SH-SY5Y (cell line): Measurements from ENCODE around the gene PDE5A.

Source experiments
- GATA2 ChIP-seq: IDR thresholded peaks from 2 replicates; pipeline ENCODE4 v1.6.1; 2011; ENCODE audit warnings: mild to moderate bottlenecking, low read depth, low read length
- GATA3 ChIP-seq: IDR thresholded peaks from 2 replicates; pipeline ENCODE4 v1.6.1; 2011; ENCODE audit warnings: low read depth, mild to moderate bottlenecking, low read length, moderate library complexity

PDE5A gene

GRCh38 chr4:119525005-119525749 is 103.4 kb downstream of the PDE5A start:
- no peak for TF ChIP-seq GATA2
- TF ChIP-seq GATA3, result no peak

DNA sequence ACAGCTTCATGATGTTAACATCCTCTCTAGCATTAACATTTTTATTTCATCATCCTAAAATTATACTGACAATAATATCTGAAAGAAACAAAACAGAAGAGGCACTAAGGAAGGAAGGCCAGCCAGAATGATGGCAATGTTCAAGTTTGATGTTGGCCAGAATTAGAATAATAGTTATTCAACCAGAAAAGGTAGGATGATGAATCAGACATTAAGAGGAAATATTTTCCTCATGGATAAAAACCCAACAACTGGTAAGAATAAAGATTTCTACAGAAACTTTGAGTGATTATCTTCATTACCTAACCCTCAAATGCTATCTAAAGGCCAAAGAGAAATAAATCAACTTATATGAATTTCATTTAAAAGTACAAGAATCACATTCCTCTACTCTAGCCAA is 105.2 kb downstream of the PDE5A start:
- TF ChIP-seq GATA2 (no peak), GATA3 (no peak)

GRCh38 chr4:119521268-119521667 is 107.3 kb downstream of the PDE5A start:
- TF ChIP-seq GATA2 (no peak), GATA3 (no peak)

DNA sequence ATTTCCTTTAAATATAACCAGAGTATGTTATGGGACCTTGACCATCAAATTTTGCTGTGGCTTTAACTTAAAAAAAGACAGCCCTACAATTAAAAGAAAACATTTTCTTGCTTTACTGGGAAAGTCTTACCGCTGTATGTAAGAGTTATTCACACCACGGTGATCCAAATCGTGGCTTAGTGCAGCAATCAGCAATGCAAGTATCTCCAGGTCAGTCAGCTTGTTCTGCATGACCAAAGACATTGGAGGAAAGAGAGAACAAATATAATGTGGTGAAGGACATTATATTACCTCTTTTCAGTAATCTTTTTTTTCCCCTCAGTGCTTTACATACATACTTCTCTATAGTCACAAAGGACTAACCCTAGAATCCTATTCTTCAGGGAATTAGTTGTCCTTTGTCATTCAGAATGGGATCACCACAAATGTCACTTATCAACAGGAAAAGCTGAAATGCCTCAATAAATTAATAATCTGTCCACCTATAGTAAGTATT is 109.6 kb downstream of the PDE5A start:
- no peak for TF ChIP-seq GATA3
- TF ChIP-seq GATA2, result no peak

GRCh38 chr4:119518230-119518892 is 110.2 kb downstream of the PDE5A start:
- TF ChIP-seq GATA3 (no peak), GATA2 (no peak)

DNA sequence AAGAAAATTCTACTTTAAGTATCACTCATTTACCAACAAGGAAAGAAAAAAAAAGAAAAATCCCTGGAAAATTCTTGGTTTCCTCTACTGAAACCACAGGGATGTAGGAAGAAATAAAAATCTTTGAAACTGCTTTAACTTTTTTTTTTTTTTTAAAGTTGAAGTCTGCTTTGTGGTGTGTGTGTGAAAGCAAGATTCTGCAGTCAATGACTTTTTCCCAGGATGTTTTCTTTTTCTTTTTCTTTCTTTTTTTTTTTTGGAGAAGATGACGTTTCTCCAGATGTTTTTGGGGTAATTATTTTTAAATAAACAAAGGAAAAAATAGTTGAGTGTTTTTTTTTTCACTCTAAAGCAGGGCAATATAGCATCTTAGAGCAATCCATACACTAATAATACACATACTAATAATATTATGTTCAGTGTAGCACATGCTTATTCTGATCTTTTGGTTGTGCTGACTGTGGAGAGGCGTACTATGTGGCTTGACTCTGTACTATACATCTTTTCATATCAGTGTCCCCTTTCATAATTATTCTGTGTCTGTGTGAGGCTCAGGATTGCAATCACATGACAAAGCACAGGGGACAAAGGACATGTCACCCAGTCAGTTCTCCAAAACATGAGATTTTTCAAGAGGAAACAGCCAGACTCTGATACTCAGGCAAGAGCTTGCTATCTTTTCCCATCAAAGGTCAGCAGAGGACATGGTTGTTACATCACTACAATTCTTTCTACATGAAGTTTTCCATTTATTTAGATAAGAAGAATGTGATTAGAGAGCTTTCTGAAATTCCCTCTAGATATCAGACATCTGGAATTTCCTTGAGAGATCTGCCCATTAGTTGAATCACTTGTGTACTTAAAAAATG is 111.0 kb downstream of the PDE5A start:
- TF ChIP-seq GATA2, result peak; percentile 25; the same call in 1 of the 2 replicates
- TF ChIP-seq GATA3, result no peak

DNA sequence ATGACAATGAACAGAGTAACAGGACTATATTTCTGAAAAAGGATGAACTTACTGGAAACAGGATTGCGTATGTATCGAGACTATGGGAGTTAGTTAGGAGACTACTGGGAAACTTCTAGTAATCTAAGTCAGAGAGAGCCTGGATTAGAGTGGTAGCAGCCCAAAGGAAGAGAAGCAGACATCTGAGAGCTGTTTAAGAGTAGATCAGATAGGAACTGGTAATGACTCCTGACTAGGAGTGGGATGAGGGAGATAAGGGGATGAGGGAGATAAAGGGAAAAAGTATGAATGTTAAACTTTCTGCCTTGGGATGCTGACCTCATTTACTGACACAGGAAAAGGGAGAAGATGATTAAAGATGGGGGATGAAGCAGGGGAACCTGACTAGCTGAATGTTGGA is 116.2 kb downstream of the PDE5A start:
- TF ChIP-seq GATA3 (no peak), GATA2 (no peak)

DNA sequence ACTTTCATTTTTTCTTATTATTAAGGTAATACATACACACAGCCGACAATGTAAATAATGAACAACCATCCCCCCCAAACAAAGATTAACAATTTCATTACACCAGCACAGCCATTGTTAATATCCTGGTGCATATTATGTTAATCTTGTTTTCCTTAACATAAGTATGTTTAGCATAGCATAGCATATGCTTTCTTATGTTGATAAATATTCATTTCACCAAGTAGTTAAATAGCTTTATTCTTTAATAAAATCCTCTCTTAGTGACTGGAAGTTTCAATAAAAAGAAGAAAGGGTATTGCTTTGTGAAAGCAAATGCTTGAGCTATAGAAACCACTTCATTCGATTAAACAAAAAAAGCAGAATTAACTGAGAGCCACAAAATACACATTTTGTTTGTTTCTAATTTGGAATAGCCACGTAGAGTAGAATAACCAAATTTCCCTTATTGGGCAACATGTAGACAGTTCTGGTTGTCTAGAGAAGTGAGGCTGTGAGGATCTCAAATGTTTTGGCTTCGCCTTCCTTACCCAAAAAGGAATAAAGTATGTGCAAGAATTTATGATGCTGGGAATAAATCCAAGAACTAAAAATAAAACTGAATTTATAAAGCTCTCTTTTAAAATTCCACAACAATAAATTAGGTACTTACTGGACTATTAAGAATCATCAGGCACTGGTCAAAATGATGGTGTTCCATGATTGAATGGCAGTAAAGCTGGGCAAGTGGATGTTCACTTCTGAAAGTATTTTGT is 118.0 kb downstream of the PDE5A start:
- TF ChIP-seq GATA3, result no peak
- TF ChIP-seq GATA2, result no peak

GRCh38 chr4:119508281-119508680 is 120.3 kb downstream of the PDE5A start:
- no peak for TF ChIP-seq GATA2

GRCh38 chr4:119506806-119507205 is 121.8 kb downstream of the PDE5A start:
- no peak for TF ChIP-seq GATA2

DNA sequence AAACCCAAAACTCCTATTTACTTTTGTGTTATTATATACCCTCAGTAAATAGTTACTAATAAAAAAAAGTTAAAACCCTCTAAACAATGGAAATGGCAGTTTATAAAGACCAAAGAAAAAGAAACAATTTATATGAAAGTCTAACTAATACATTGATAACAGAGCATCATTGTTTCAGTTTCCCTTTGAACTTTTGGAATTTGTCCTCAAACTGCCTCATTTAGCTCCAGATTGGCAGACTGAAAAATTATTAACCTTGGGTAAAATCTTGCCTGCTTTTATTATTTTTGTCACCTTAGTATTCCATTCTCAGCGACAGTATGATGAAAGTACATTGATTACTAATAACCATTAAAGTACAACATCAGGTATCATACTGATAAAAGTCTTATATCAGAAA is 124.0 kb downstream of the PDE5A start:
- TF ChIP-seq GATA3, result no peak
- no peak for TF ChIP-seq GATA2

GRCh38 chr4:119501740-119502139 is 126.9 kb downstream of the PDE5A start:
- no peak for TF ChIP-seq GATA3
- TF ChIP-seq GATA2, result no peak

DNA sequence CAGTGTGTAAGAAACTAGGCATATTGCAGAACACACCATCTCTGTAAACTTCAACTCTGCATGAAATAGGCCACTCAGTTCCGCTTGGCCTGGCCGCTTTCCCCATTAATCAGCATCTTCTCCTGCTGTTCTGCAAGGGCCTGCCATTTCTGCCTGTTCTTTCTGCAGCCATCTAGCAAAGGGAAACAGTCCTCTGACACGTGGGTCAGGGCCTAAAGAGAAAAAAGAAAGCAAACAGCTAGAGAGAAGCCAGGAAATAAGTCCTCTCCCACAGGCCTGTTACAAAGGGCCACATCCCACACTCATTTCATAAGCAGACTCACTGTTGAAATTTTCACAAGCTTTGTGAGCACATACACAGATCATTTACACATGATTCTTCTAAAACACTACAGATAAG is 130.1 kb downstream of the PDE5A start:
- no peak for TF ChIP-seq GATA2
- TF ChIP-seq GATA3, result no peak

- TF ChIP-seq GATA3 (no peak), GATA2 (no peak)
Measured at GRCh38 chr4:119493886-119494285, 134.7 kb downstream of the PDE5A start.

GRCh38 chr4:119493419-119493818 is 135.2 kb downstream of the PDE5A start:
- TF ChIP-seq GATA3 (no peak), GATA2 (no peak)
